ENCODE measurements around the gene GABRA1.

Gene GABRA1

DNA sequence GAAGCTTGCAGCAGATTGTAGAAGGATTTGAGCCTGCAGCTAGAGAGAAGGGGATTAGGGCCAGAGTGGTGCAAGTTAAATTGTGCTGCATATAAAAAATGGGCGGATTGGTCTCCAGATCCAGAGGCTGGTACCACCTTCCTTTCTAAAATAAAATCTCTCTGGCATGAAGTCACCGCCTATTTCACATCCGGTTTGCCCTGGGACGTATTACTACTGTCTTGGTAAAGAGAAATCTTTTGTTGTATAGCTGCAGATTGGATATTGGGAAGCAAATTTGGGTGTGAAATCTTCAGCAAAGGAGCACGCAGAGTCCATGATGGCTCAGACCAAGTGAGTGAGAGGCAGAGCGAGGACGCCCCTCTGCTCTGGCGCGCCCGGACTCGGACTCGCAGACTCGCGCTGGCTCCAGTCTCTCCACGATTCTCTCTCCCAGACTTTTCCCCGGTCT lies at the start of gene GABRA1:
Gene GABRA1, plus strand, starts transcription at position 180 of the 451 bp plus-strand sequence. CDS start 2,691 bp downstream, outside the sequence.
- no peak for DNase-seq (ENCODE audit: low read depth)

DNA sequence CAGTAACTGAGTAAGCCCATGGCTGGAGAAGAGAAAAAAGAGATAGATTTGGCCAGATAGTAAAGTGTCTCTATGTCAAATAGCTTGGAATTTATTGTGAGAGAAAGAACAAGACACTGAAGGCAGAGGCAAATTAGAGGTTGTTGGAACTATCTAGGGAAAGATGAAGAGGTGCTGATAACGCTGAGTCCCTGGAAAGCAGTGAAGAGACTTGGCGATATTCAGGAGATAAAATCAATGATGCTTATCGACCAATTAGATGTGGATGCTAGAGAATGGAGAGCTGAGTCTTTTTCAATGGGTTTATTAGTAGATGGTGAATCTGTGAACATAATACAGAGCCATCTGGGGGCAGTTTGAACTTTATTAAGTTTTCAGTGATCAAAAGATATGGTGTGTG lies 48.6 kb upstream of the GABRA1 start:
- DNase-seq (ENCODE audit: low read depth), result no peak

DNA sequence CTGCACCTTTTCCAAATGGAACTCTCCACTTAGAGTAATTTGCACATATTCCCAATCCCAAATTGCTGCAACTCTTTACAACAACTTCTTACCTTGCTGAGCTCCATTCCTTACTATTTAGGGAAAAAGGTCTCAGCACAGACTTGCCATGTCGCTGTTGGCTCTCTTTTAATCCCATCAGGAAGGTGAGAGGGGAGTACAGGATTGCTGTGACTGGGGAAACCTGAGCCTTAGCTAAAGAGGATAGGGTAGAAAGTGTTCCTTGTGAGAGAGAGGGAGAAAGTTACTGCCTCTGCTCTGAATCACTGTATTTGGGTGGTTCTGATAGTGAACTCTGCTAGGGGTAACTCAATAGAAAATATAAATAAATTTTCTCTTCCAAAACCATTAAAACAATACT lies 43.7 kb upstream of the GABRA1 start:
- DNase-seq (ENCODE audit: low read depth), result no peak

DNA sequence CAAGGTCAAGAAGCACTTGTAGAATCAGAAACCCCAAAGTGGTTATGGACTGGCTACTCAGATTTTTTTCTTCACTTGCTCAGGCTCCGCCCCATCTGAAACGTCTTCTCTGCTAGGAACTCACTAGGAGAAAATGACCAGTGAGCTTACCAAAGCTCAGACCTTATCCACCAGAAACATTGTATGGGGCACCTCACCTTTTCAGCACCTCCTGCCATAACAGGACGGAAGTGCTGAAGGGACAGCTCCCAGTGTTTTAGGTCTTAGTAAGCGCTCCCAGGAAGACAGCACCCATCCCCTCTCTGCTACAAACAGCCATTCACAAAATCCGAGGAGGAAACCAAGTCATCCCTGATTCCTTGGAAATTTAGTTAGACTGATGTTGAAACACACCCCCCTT lies 1.2 kb upstream of the GABRA1 start:
- DNase-seq (ENCODE audit: low read depth), result no peak

DNA sequence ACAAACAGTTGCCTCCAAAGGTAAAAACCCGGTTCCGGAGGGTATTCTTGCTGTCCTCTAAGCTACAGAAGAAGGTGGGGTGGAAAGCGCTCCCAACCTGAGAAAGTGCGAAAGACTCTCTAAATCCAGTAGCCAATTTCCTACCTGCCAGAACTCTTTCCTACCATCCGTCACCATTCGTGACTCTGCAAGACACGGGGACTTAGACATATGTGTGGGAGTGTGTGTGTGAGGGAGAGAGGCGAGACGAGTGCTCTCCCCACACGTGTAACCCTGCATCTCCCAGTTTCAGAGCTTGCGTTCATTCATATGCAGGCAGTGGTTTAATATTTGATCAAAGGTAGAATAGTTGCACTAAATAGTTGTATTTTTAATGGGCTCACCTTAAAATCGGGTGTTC lies 473 bp upstream of the GABRA1 start:
- DNase-seq (ENCODE audit: low read depth), result no peak

DNA sequence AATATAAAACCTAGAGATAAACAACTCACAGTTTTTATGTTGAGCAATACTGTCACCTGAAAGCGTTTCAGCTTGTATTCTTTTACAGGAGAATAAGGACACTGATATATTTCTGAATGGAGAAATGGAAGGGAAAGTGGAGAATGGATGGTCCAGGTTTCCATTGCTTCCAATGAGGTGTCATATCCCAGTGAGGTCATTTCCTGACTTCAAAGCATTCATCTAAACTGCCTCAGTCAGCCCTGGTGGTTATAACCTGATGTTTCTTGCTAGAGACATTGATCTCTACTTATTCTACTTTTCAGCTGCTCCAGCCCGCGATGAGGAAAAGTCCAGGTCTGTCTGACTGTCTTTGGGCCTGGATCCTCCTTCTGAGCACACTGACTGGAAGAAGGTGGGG lies 2.6 kb downstream of the GABRA1 start:
- no peak for DNase-seq (ENCODE audit: low read depth)

DNA sequence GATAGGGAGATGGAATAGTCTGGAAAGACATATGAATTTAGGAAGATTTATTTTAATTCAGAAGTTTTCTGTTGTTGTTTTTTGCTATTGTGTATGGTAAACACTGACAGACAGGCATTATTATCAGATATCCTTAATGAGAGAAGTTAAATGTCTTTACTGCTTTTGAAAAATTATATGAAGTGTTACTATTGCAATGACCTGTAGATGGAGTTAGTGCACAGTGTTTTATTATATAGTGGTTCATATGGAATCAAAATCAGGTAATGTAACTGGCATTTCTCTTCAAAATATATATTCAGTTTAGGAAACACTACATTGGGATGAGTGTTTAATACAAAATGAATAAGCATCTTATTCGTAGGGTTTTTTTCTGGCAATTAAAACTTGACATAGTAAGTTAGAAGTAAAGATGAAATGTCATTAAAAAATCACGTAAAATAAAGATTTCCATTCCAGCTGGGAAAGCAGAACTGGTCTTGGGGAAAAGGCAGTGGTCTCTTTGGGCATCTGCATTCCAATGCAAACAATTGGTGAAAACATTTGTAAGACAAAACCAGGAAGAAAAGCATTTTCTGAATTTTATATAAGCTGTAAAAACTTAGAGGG lies 3.9 kb downstream of the GABRA1 start:
- DNase-seq (ENCODE audit: low read depth), result no peak

DNA sequence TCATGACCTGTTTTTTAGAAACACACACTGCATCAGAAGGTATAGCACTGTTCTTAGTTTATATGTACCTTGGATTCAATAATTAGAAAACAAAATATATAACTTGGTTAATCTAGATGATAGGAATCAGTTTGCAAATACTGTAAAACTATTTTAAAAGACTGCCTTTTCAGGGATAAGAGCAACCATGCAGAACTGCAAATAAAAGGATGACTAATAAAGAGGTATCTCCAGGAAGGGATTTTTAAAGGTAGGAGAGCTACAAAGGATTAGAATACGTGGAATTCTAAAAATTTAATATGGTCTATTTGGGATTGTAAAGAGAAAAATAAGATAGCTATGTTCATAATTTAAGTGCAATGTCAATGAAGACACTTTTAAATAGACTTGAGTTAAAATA lies 9.4 kb downstream of the GABRA1 start:
- DNase-seq (ENCODE audit: low read depth), result no peak

DNA sequence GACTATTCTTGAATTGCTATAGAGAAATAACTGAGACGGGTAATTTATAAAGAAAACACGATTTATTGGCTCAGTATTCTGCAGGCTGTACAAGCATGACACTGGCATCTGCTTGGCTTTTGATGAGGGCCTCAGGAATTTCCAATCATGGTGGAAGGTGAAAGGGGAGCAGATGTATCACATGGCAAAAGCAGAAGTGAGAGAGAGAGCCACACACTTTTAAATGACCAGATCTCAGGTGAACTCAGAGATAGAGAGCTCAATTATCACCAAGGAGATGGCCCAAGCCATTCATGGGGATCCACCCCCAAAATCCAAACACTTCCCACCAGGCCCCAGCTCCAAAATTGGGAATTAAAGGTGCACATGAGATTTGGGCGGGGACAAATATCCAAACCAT lies 15.3 kb downstream of the GABRA1 start:
- no peak for DNase-seq (ENCODE audit: low read depth)

DNA sequence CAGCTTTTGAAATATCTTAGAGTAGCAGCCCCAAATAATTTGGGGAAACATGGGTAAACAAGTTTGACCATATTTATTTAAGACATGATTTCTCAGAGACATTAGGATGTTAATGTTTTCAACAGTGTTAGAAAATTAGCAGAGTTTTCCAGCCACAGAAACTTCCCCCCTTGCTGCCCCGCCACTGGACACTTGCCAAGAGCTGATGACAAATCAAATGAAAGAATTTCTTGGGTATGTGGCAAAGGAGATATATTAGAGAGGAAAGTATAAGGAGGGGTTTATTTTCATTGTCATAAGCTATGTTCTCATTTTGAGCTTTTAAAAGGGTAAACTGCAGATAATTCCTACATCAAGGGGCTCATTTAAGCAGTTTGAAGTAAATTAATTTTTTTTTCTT lies 15.9 kb downstream of the GABRA1 start:
- no peak for DNase-seq (ENCODE audit: low read depth)

DNA sequence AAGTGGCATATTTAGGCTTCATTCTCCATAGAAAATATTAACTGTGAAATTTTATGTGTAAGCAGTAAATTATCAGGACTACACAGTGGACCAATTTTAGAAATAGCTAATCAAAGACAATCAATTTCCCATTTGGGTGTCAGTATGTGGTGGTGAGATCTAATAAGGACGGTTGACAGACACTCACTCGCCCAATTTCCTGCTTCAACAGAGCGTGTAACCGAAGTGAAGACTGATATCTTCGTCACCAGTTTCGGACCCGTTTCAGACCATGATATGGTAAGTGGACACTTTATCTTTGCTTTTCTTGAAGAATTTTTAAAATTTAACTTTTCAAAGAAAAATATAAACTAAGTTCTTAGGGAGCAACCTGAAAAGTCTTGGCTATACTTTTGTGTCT lies 17.6 kb downstream of the GABRA1 start:
- no peak for DNase-seq (ENCODE audit: low read depth)

DNA sequence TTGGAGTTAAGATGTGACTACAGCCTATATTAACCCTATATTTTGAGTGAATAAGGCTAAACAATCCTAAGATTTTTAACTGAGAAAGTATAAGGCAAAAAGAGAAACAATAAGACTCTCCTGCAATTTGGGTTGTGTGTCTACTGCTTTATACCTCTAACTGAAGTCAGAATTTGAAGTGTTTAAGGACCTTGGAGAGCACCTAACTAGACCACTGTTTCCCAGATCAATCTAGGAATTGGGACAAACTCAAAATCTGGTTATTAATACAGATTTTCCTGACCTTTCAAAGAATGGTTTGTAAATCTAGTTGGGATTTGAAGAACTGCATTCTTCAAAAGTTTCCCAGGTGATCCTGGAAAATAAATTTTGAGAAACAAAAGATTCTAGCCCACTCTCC lies 42.1 kb downstream of the GABRA1 start:
- no peak for DNase-seq (ENCODE audit: low read depth)

DNA sequence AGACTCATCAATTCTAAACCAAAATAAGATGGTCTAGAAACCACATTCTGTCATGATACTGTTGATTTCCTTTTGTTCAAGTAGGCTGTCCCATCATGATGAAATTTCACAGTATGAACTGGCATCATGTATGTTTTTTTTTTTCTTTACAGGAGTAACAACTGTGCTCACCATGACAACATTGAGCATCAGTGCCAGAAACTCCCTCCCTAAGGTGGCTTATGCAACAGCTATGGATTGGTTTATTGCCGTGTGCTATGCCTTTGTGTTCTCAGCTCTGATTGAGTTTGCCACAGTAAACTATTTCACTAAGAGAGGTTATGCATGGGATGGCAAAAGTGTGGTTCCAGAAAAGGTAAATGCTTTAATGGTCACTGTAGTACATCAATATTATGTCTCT lies 47.6 kb downstream of the GABRA1 start:
- DNase-seq (ENCODE audit: low read depth), result no peak

DNA sequence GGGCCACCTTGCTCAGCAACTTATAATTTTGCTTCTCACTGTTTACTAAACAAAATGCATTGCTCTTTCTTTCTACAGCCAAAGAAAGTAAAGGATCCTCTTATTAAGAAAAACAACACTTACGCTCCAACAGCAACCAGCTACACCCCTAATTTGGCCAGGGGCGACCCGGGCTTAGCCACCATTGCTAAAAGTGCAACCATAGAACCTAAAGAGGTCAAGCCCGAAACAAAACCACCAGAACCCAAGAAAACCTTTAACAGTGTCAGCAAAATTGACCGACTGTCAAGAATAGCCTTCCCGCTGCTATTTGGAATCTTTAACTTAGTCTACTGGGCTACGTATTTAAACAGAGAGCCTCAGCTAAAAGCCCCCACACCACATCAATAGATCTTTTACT lies 49.1 kb downstream of the GABRA1 start:
- no peak for DNase-seq (ENCODE audit: low read depth)

DNA sequence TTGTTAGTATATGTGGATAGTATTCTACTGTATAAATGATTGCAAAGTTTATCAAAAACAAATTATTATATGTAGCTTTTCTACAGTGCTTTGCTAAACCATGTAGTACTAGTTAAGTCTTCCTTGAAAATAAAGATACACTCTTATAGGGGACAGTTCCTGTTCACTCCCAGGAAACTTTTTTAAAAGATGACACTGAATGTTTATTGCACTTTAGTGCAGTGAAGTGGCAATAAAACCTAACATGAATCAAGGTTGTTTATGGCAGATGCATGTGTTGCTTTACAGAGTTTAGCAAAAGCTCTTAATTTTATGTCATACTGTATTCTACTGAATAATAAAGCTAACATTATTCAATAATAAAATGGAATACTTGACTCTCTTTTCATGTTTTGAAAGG lies 51.7 kb downstream of the GABRA1 start:
- DNase-seq (ENCODE audit: low read depth), result no peak

DNA sequence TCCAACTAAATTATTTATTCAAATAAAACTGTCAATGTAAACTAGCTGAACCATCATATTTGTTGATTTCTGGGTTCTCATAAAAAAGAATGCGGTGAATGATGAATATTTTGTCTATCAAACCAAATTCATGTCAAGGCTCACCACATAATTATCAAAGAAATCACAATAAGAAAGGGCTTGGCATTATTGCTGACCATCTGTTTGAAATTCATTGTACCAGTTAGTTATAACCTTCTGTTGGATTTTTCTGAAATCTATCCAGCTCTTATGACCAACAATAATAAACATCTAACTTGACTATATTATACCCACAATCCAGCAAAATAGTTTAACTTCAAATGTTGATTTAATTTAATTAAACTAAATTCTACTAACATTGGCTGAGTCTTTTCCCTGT lies 53.1 kb downstream of the GABRA1 start:
- DNase-seq (ENCODE audit: low read depth), result no peak

DNA sequence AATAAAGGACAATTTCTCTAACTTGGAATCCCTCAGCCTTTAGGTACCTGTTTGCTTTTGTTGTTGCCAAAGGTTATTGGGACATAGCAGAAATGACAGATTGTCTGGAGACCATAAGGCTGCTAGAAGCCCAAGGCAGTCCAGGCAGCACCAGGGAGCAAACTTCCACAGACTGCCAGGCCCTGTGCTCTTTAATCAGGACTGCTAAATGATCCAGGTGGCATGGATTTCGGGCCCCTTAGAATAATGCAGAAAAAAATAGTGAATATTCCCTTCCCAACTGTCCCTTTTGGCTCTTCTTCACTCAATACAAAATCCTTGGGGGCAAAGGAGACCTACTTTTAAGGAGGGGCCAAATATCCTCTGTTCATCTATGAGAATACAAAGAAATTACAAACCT lies 73.9 kb downstream of the GABRA1 start:
- no peak for DNase-seq (ENCODE audit: low read depth)

DNA sequence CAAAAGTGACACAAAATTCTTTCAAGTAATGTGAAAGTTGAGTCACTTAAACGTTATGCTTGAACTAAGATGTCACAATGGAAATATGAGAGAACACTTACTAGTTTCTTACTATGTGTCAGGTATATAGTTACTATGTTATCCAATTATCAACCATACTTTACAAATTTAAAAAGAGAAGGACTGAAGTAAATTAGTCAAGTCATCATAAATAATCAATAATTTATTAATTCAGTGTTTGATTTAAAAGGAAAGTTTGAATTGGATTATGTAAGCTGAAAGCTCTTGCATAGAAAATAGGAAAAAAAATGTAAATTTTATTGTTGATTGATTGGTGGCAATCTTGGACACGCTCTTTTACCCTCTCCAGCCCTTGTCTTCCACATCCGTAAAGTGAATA lies 76.3 kb downstream of the GABRA1 start:
- no peak for DNase-seq (ENCODE audit: low read depth)

DNA sequence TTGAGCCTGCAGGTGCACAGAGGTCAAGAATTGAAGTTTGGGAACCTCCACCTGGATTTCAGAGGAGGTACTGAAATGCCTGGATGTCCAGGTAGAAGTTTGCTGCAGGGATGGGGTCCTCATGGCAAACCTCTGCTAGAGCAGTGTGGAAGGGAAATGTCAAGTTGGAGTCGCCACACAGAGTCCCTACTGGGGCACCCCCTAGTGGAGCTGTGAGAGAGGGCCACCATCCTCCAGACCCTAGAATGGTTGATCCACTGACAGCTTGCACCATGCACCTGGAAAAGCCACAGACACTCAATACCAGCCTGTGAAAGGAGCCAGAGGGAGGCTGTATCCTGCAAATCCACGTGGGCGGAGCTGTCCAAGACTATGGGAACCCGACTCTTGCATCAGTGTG lies 78.0 kb downstream of the GABRA1 start:
- DNase-seq (ENCODE audit: low read depth), result no peak

DNA sequence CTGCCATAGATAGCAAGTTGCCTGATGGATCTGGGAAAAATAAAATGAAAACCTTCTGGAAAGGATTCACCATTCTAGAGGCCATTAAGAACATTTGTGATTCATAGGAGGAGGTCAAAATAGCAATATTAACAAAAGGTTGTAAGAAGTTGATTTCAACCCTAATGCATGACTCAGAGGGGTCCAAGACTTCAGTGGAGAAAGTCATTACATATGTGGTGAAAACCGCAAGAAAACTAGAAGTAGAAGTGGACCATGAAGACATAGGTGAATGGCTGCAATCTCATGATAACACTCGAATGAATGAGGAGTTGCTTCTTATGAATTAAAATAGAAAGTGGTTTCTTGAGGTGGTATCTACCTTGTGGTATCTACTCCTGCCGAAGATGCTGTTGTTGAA lies 86.6 kb downstream of the GABRA1 start:
- no peak for DNase-seq (ENCODE audit: low read depth)

DNA sequence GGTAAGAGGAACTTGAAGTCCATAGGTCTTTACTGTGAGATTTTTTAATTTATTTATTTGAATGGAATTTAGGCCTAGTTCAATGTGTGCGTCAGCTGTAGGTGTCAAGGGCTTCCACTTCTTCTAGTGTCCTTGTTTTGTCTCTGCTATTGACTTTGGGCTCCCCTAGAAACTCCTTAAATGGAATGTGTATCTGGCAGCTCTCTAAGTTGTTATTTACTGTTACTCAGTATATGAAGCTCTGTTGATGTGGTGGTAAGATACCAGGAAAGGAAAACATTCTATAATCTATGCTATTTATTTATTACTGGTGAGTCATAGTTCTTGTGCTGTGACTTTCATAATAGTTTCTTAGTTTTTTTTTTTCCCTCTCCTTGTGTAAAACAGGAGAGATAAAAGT lies 97.1 kb downstream of the GABRA1 start:
- DNase-seq (ENCODE audit: low read depth), result no peak

DNA sequence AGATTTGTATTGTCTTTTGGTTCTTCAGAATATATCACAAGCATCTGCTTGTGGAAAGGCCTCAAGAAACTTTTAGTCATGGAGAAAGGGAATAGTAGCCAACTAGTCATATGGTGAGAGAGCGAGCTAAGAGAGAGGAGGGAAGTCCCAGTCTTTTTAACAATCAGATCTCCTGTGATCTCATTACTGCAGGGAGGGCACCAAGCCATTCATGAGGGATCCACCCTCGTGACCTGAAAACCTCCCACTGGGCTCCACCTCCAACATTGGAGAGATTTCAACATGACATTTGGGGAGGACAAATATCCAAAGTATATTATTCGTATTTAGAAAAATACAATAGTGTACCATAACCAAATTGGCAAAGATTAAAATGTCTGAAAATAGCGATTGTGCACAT lies 99.0 kb downstream of the GABRA1 start:
- DNase-seq (ENCODE audit: low read depth), result no peak

All from HS-27A (cell line).